Nephron (organoid): Measurements from ENCODE around the gene BPIFB4.

Experiments
- H3K27ac Mint-ChIP-seq, 3 experiments: 2 replicates each; pipeline ENCODE4 v1.8.0; 2020; ENCODE audit warnings: mixed read lengths in 3 of 3, mild to moderate bottlenecking in 2 of 3, moderate library complexity in 1 of 3
- H3K27me3 Mint-ChIP-seq: 2 replicates; pipeline ENCODE4 v1.8.0; 2021; ENCODE audit warnings: low read depth, mild to moderate bottlenecking, moderate library complexity, mixed read lengths
- H3K36me3 Mint-ChIP-seq: 2 replicates; pipeline ENCODE4 v1.8.0; 2020; ENCODE audit warnings: low read depth, mixed read lengths
- H3K4me1 Mint-ChIP-seq: 2 replicates; pipeline ENCODE4 v1.8.0; 2020; ENCODE audit warnings: mixed read lengths
- H3K4me3 Mint-ChIP-seq, 3 experiments: 2 replicates each; pipeline ENCODE4 v1.8.0; 2020; ENCODE audit warnings: mild to moderate bottlenecking in 3 of 3, mixed read lengths in 3 of 3, moderate library complexity in 2 of 3
- H3K9me3 Mint-ChIP-seq: 2 replicates; pipeline ENCODE4 v1.8.0; 2020; ENCODE audit warnings: mixed read lengths
- TF ChIP-seq, protein P1 (sequence below), 3 experiments: fragments of 200-600 bp; sonication (generic); IDR thresholded peaks; one replicate each; pipeline ENCODE4 v1.5.0; 2021; ENCODE audit warnings: antibody characterized with exemption in 3 of 3; ENCODE audit not compliant: unreplicated experiment in 3 of 3

BPIFB4 gene

DNA sequence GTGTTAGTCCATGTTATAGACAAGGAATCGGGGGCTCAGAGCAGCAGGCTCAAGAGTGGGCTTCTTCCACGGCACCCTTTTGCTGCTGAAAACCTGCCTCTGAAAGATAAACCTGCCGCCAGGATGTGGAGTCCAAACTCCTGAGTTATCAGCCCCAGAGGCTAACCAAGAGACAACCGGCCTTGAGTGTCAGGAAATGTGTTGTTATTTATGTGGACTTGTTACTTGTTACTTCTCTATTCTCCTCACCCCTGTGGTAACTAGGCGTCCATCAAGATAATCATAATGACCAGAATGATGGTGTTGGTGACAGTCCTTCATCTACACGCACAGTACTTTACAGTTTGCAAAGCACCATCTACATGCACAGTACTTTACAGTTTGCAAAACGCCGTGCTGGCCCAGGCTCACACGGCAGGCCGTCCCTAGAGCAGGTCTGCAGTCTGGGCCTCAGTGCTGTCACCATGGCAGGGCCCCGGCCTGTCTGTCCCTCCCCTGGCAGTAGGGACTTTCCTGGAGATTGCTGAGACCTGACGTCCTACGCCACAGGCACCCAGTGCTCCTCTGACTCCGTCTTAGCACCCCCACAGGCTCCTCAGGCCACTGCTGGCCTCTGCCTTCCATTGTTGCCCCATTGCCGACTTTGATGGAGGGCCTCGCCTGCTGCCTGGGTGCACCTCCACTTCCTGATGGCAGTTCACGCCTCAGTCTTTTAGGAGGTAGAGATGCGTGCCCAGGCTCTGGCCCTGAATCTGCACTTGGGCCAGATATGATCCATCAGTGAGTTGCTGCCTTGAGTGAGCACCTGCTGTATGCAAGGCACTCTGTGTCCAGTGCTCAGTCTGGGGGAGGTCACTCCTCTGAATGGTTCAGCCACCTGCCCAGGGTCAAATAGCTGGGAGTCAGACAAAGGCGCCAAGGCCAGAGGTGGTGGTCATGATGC, 9.1 kb upstream of the BPIFB4 start:
- Mint-ChIP-seq H3K36me3 (no peaks in the 10 kb centered on the region), H3K27ac (no peak overlapping the region), H3K27me3 (peaks cover 12% of the 10 kb centered on the region)

DNA sequence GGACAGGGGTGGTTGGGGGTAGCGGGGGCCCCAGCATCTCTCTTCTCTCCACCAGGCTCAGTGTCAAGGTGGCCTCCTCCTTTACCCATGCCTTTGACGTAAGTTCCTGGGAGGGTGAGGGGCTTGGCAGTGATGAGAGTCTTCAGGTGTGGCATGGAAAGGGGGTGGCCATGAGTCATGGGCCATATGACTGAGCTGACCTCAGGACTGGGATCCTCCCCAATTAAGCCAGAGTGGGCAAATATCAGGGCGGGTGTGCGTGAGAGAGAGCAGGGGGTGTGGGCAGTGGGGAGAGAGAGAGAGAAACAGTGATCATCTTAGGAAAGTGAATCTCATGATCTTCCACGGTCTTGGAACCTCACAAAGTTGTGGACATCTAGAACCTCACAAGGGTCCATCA, 8.2 kb upstream of the BPIFB4 start:
- Mint-ChIP-seq H3K4me1 (no peaks in the 10 kb centered on the region), H3K27me3 (peaks cover 18% of the 10 kb centered on the region), H3K9me3 (no peaks in the 10 kb centered on the region), H3K4me3 (no peak overlapping the region), H3K36me3 (no peaks in the 10 kb centered on the region), H3K27ac (no peak overlapping the region)
- TF ChIP-seq, protein P1, sequence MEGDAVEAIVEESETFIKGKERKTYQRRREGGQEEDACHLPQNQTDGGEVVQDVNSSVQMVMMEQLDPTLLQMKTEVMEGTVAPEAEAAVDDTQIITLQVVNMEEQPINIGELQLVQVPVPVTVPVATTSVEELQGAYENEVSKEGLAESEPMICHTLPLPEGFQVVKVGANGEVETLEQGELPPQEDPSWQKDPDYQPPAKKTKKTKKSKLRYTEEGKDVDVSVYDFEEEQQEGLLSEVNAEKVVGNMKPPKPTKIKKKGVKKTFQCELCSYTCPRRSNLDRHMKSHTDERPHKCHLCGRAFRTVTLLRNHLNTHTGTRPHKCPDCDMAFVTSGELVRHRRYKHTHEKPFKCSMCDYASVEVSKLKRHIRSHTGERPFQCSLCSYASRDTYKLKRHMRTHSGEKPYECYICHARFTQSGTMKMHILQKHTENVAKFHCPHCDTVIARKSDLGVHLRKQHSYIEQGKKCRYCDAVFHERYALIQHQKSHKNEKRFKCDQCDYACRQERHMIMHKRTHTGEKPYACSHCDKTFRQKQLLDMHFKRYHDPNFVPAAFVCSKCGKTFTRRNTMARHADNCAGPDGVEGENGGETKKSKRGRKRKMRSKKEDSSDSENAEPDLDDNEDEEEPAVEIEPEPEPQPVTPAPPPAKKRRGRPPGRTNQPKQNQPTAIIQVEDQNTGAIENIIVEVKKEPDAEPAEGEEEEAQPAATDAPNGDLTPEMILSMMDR (IDR thresholded peaks at IDR 0.05; ENCODE audit: unreplicated experiment in 3 of 3): no peak

More for the DNA sequence above, 9.1 kb upstream of the BPIFB4 start:
- TF ChIP-seq, protein P1 (IDR thresholded peaks at IDR 0.05; ENCODE audit: unreplicated experiment in 3 of 3): no peak
- no peaks in the 10 kb centered on the region for H3K9me3 Mint-ChIP-seq
- no peak overlapping the region for H3K4me3 Mint-ChIP-seq
- no peaks in the 10 kb centered on the region for H3K4me1 Mint-ChIP-seq

DNA sequence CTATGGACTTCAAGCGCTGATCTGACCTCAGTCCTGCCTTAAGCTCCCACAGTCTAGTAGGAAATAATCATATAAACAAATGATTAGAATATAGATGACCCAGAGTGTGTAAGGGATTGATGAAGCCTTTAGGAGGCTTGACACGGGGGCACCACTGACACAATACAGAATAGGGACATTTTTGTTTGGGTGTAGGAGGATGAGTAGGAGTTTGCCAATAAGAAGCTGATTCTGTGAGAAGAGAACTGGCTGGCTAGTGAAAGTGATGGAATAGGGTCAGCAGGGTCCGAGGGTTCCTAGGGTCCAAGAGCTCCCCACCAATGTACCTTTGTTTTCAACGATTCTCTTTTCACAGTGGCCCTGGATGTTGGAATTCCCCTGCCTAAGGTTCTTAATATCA, 7.1 kb upstream of the BPIFB4 start:
- peaks cover 18% of the 10 kb centered on the region for H3K27me3 Mint-ChIP-seq
- no peak overlapping the region for H3K27ac Mint-ChIP-seq
- H3K4me3 Mint-ChIP-seq: no peak overlapping the region
- no peaks in the 10 kb centered on the region for H3K9me3 Mint-ChIP-seq
- no peaks in the 10 kb centered on the region for H3K4me1 Mint-ChIP-seq
- no peaks in the 10 kb centered on the region for H3K36me3 Mint-ChIP-seq
- TF ChIP-seq, protein P1 (IDR thresholded peaks at IDR 0.05; ENCODE audit: unreplicated experiment in 3 of 3): no peak

DNA sequence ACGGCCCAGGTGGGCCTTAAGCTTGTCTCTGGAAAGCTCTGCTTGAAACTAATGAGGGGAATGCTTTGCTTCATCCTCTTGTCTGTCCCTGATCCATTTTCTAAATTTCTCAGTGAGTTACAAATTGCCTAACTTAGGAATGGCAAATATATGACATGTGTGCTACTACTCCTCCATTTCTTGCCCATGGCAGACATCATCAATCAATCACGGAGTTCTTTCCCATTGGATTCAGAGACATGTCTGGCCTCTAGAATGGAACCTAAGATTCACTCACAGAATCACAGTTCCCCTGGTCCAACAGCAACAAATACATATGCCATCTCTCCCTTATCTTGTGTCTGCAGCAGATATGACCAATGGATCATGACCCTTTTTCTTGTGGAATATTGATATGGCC, 6.6 kb upstream of the BPIFB4 start:
- Mint-ChIP-seq H3K27ac (no peak overlapping the region), H3K9me3 (no peaks in the 10 kb centered on the region), H3K4me3 (no peak overlapping the region), H3K4me1 (no peaks in the 10 kb centered on the region), H3K27me3 (peaks cover 18% of the 10 kb centered on the region), H3K36me3 (no peaks in the 10 kb centered on the region)
- TF ChIP-seq, protein P1 (IDR thresholded peaks at IDR 0.05; ENCODE audit: unreplicated experiment in 3 of 3): no peak

DNA sequence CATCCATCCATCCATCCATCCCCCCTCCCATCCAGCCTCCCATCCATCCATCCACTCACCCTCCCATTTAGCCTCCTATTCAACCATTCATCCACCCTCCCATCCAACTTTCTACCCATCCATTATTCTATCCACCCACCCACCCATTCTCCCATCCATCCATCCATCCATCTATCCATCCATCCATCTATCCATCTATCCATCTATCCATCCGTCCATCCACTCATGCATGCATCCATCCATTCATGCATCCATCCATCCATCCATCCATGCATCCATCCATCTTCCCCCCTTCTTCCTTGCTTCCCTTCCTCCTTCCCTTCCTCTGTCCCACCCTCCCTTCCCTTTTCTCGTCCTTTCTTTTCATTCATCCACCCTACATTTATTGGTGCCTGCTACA, 4.8 kb upstream of the BPIFB4 start:
- Mint-ChIP-seq H3K27ac (no peak overlapping the region), H3K4me1 (no peaks in the 10 kb centered on the region), H3K36me3 (no peaks in the 10 kb centered on the region), H3K9me3 (no peaks in the 10 kb centered on the region), H3K4me3 (no peak overlapping the region), H3K27me3 (peaks cover 19% of the 10 kb centered on the region)
- TF ChIP-seq, protein P1 (IDR thresholded peaks at IDR 0.05; ENCODE audit: unreplicated experiment in 3 of 3): no peak

DNA sequence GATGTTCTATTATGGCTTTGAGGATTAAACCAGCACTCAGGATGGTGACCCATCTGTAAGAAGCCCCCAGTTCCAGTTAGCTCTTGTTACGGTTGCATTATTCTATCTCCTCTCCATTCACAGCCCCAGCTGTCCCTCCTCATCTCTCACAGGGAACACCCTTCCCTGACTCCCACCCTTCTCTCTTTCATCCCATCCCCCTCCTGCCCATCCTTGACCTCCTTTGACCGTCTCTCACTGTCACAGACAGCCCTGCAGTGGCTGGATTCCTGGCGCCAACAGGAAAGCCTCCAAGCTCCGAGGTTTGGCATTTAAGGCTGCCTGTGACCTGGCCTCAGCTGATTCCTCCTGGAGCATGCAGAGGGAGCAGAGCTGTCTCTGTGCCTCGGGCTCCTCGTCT, 4.2 kb upstream of the BPIFB4 start:
- TF ChIP-seq, protein P1 (IDR thresholded peaks at IDR 0.05; ENCODE audit: unreplicated experiment in 3 of 3): no peak
- Mint-ChIP-seq H3K27me3 (peaks cover 19% of the 10 kb centered on the region), H3K27ac (no peak overlapping the region), H3K4me1 (no peaks in the 10 kb centered on the region), H3K4me3 (no peak overlapping the region), H3K36me3 (no peaks in the 10 kb centered on the region), H3K9me3 (no peaks in the 10 kb centered on the region)
